ENCODE results near the gene EPO. TPM values are rescaled to one million over a fixed set of nuclear protein-coding genes. Genes with fewer than 3 reads are reported as not detected.

Gene EPO
- total and polyA plus RNA-seq, 2 donors (not counting 1 experiment from before 2014, with no cell fraction given): 0.10 TPM; not detected in 1

DNA sequence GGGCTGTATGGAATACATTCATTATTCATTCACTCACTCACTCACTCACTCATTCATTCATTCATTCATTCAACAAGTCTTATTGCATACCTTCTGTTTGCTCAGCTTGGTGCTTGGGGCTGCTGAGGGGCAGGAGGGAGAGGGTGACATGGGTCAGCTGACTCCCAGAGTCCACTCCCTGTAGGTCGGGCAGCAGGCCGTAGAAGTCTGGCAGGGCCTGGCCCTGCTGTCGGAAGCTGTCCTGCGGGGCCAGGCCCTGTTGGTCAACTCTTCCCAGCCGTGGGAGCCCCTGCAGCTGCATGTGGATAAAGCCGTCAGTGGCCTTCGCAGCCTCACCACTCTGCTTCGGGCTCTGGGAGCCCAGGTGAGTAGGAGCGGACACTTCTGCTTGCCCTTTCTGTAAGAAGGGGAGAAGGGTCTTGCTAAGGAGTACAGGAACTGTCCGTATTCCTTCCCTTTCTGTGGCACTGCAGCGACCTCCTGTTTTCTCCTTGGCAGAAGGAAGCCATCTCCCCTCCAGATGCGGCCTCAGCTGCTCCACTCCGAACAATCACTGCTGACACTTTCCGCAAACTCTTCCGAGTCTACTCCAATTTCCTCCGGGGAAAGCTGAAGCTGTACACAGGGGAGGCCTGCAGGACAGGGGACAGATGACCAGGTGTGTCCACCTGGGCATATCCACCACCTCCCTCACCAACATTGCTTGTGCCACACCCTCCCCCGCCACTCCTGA is 2.4 kb downstream of the EPO start:
- DNase-seq (no peak), ATAC-seq (ENCODE audit: low read depth) (no peak)
- Histone ChIP-seq H3K4me2 (replicated peaks; ENCODE audit: low read depth, low read length, poor library complexity, severe bottlenecking) (no peak overlapping the region), H3K36me3 (replicated peaks in 1 of 2; ENCODE audit: control extremely low read depth in 1 of 2, control insufficient read depth in 1 of 2, extremely low read depth in 1 of 2, insufficient read depth in 2 of 2, low read length in 1 of 2) (no peaks in the 10 kb centered on the region), H3K9me3 (ENCODE audit: control extremely low read depth in 1 of 3, control insufficient read depth in 2 of 3, insufficient read depth in 1 of 3, low read length in 2 of 3) (peaks cover 0 to 23% (median 0%) of the 10 kb centered on the region in 3 donors), H3K27me3 (replicated peaks in 1 of 4; ENCODE audit: control extremely low read depth in 1 of 4, control insufficient read depth in 3 of 4, insufficient read depth in 4 of 4, low read length in 3 of 4) (peaks cover 0 to 69% (median 21%) of the 10 kb centered on the region in 4 experiments), H4K20me1 (ENCODE audit: control insufficient read depth, insufficient read depth, low read length, poor library complexity, severe bottlenecking) (no peaks in the 10 kb centered on the region), H3K4me3 (ENCODE audit: control extremely low read depth in 1 of 5, extremely low read depth in 1 of 5, insufficient read depth in 1 of 5, low read depth in 2 of 5, low read length in 4 of 5) (no peak overlapping the region), H3K79me2 (ENCODE audit: control insufficient read depth, insufficient read depth, low read length) (no peaks in the 10 kb centered on the region), H2AFZ (ENCODE audit: insufficient read depth, low read depth, low read length, poor library complexity, severe bottlenecking) (no peak overlapping the region), H3K9ac (ENCODE audit: low read length) (no peak overlapping the region), H3K27ac (ENCODE audit: low read length in 2 of 2) (no peak overlapping the region), H3K4me1 (ENCODE audit: control insufficient read depth in 2 of 2, insufficient read depth in 2 of 2, low read length in 2 of 2) (peaks cover 10 to 13% of the 10 kb centered on the region in 2 donors)
- intact Hi-C loops (cut with micrococcal nuclease): no loop called here
- TF ChIP-seq, protein P1, sequence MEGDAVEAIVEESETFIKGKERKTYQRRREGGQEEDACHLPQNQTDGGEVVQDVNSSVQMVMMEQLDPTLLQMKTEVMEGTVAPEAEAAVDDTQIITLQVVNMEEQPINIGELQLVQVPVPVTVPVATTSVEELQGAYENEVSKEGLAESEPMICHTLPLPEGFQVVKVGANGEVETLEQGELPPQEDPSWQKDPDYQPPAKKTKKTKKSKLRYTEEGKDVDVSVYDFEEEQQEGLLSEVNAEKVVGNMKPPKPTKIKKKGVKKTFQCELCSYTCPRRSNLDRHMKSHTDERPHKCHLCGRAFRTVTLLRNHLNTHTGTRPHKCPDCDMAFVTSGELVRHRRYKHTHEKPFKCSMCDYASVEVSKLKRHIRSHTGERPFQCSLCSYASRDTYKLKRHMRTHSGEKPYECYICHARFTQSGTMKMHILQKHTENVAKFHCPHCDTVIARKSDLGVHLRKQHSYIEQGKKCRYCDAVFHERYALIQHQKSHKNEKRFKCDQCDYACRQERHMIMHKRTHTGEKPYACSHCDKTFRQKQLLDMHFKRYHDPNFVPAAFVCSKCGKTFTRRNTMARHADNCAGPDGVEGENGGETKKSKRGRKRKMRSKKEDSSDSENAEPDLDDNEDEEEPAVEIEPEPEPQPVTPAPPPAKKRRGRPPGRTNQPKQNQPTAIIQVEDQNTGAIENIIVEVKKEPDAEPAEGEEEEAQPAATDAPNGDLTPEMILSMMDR (IDR thresholded peaks at IDR 0.05): no peak
- TF ChIP-seq EZH2 (IDR thresholded peaks at IDR 0.05; ENCODE audit: borderline replicate concordance, insufficient read depth, low read depth, low read length, poor library complexity, severe bottlenecking): no peak
- Mint-ChIP-seq H3K9me3 (ENCODE audit: insufficient read depth) (peaks cover 8% of the 10 kb centered on the region), H3K4me1 (peaks cover 5% of the 10 kb centered on the region), H3K4me3 (no peak overlapping the region), H3K27me3 (peaks cover 52% of the 10 kb centered on the region), H3K27ac (no peak overlapping the region)
- CTCF ChIA-PET: interaction anchor here (1.0 to 5.6 kb wide), 3 partner anchors 18 to 162 kb away, joined by 3 to 30 read pairs (median 3); partner anchors contain the start of gene POP7
- POLR2A ChIA-PET: interaction anchor here (0.5 kb wide), 1 partner anchor 249 kb away, joined by 3 read pairs; no protein-coding TSS in a partner anchor
- 87% methylated on average over 17 of the region's 17 CpGs for WGBS (ENCODE audit: insufficient coverage)

DNA sequence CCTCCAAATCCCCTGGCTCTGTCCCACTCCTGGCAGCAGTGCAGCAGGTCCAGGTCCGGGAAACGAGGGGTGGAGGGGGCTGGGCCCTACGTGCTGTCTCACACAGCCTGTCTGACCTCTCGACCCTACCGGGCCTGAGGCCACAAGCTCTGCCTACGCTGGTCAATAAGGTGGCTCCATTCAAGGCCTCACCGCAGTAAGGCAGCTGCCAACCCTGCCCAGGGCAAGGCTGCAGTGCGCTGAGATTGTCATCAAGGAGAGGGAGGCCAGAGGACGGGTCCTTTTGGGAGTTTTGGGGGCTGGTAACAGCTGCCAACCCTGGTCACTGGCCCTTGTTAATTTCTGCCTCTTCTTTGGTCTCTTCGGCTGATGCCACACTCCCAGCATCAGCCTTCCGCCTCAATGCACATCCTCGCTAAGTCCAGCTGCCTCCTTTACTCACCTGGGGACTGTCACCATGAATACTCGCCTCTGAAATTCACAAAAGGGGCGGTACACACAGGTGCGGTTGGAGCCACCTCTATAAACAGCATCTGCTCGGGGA is 3.5 kb downstream of the EPO start:
- Histone ChIP-seq H2AFZ (ENCODE audit: insufficient read depth, low read depth, low read length, poor library complexity, severe bottlenecking) (no peak overlapping the region), H3K27ac (ENCODE audit: low read length in 2 of 2) (no peak overlapping the region), H3K4me2 (replicated peaks; ENCODE audit: low read depth, low read length, poor library complexity, severe bottlenecking) (no peak overlapping the region), H4K20me1 (ENCODE audit: control insufficient read depth, insufficient read depth, low read length, poor library complexity, severe bottlenecking) (no peaks in the 10 kb centered on the region), H3K4me3 (ENCODE audit: control extremely low read depth in 1 of 5, extremely low read depth in 1 of 5, insufficient read depth in 1 of 5, low read depth in 2 of 5, low read length in 4 of 5) (no peak overlapping the region), H3K4me1 (ENCODE audit: control insufficient read depth in 2 of 2, insufficient read depth in 2 of 2, low read length in 2 of 2) (peaks cover 10 to 13% of the 10 kb centered on the region in 2 donors), H3K36me3 (replicated peaks in 1 of 2; ENCODE audit: control extremely low read depth in 1 of 2, control insufficient read depth in 1 of 2, extremely low read depth in 1 of 2, insufficient read depth in 2 of 2, low read length in 1 of 2) (no peaks in the 10 kb centered on the region), H3K9me3 (ENCODE audit: control extremely low read depth in 1 of 3, control insufficient read depth in 2 of 3, insufficient read depth in 1 of 3, low read length in 2 of 3) (peaks cover 0 to 15% (median 0%) of the 10 kb centered on the region in 3 donors), H3K27me3 (replicated peaks in 1 of 4; ENCODE audit: control extremely low read depth in 1 of 4, control insufficient read depth in 3 of 4, insufficient read depth in 4 of 4, low read length in 3 of 4) (peaks cover 0 to 70% (median 21%) of the 10 kb centered on the region in 4 experiments), H3K9ac (ENCODE audit: low read length) (no peak overlapping the region), H3K79me2 (ENCODE audit: control insufficient read depth, insufficient read depth, low read length) (no peaks in the 10 kb centered on the region)
- H3K4me1 Mint-ChIP-seq: peaks cover 5% of the 10 kb centered on the region
- DNase-seq (no peak), ATAC-seq (ENCODE audit: low read depth) (no peak)
- 80% methylated on average over 12 of the region's 16 CpGs for WGBS (ENCODE audit: insufficient coverage)
- H3K27me3 Mint-ChIP-seq: peaks cover 54% of the 10 kb centered on the region
- intact Hi-C loops (cut with micrococcal nuclease): no loop called here
- peaks cover 3% of the 10 kb centered on the region for H3K9me3 Mint-ChIP-seq (ENCODE audit: insufficient read depth)
- no peak overlapping the region for H3K27ac Mint-ChIP-seq
- ChIA-PET CTCF (interaction anchor here (0.5 to 5.6 kb wide), 6 partner anchors 19 to 164 kb away, joined by 3 to 30 read pairs (median 4); partner anchors contain the start of gene POP7), POLR2A (no interaction called here)
- no peak for TF ChIP-seq EZH2 (IDR thresholded peaks at IDR 0.05; ENCODE audit: borderline replicate concordance, insufficient read depth, low read depth, low read length, poor library complexity, severe bottlenecking)
- TF ChIP-seq, protein P1 (IDR thresholded peaks at IDR 0.05): no peak
- no peak overlapping the region for H3K4me3 Mint-ChIP-seq
